ENCODE data around the gene UNK. TPM values are rescaled to one million over a fixed set of nuclear protein-coding genes. Genes with fewer than 3 reads are reported as not detected.
"Not testable (repeated sequence)": the region's sequence is repeated elsewhere in the genome, so short reads cannot be mapped to it uniquely, and the experiment has no call there.

UNK gene
- total RNA-seq, 2 experiments from 2014 or later = 37.4 to 39.8 TPM

DNA sequence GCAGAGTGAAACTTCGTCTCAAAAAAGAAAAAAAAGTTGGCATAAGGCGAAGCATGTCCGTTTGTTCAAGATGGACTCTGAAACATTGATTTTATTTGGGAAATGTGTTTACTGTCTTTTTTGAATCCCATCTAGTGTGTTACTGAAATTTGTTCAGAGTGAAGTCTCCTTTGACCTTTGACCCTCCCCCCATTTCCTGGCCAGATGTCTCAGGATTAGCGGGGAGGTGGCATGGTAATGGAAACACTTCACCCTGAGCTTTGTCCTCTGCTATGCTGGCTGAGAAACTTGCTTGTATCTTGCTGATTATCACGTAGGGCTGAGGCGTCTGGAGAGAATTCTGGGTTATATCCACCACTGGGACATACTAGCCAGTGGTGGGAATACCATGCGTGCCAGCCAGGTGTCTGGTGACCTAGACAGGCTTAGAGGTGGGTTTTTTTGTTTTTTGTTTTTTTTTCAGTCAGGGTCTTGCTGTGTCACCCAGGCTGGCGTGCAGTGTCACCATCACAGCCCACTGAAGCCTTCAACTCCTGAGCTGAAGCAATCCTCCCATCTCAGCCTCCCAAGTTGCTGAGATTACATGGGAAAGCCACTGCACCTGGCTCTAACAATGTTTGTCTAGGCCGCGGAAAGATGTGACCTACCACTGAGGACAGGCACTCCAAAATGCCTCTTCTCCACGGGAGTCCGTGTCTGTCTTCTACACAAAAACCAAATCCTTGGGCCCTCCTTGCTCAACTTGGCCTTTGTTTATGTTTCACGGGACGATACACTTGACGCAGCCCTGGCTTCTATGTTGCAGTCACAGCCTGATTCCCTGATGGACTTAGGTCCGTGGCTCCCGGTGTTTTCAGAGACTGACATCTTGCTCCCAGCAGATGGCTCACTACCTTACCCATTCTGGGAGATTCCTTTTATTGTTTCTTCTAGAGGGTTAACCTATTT, 13.0 kb upstream of the UNK start:
- H3K9me3 Mint-ChIP-seq = no peaks in the 10 kb centered on the region
- peaks cover 10% of the 10 kb centered on the region for H3K36me3 Mint-ChIP-seq
- peaks cover 9% of the 10 kb centered on the region for H3K4me1 Mint-ChIP-seq
- H3K27ac Mint-ChIP-seq = no peak overlapping the region
- POLR2A ChIA-PET = no interaction called here
- DNase-seq = no peak
- H3K4me3 Mint-ChIP-seq = no peak overlapping the region
- no peak for ATAC-seq (ENCODE audit: low read depth)
- H3K27me3 Mint-ChIP-seq = peaks cover 3% of the 10 kb centered on the region

DNA sequence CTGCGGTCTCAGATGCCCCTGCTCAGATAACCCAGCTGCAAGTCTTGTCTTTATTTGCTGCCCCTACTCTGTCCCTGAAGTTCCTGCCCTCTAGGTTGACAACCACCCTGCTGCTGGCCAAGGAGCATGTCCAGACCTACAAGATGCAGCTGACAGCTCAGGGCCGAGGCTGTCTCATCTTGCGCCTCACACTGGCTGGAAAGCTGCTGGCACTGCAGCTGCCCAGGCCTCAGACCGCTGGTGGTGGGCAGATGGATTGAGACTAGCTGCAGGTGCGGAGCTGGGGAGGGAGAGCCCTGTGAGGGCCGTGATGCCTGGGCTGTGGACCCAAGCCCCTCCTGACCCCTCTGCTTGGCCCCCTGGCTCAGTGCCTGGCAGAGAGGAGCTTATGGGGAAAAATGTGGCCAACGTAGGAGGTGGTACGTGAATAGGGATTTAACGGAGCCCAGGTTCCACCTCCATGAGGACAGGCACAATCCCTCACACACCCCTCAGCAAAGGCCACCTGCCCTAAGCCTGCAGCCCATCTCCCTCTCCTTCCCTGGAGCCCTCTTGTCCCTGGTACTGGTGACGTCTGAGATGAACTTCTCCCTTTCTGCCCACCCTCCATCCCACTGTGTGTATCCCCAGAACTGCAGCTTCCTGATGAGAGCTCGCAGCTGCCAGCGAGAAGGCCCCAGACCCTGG, 11.3 kb upstream of the UNK start:
- H3K9me3 Mint-ChIP-seq = no peaks in the 10 kb centered on the region

DNA sequence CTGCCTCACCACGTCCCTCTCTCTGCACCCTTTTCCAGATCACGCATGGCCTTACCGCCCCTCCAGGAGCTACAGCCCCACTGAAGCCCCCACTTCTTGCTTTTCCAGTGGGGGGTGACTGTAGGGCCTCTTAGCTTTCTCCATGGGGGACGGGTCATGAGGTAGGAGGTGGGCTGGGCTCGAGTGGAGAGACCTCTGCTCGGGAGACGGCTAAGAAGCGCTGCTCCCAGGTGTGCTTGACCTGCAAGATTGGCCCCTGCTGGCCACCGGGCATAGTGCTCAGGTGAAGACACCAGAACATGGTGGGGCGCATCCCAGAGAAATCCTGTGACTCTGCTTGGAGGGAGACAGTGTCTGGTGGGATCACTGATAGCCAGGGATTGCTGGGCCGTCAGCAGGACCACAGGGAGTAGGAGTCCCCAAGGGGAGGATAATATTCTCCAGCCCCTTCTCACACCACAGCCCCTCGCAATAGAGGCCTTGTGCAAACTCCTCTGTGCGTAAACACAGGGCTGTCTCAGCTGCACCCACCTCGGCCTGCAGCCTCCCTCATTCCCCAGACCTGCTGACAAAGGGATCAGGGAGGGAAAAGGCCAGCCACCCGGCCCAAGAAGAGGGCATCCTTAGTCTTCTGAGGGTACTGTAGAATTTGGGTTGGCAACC, 10.7 kb upstream of the UNK start:
- Mint-ChIP-seq H3K27ac (no peak overlapping the region), H3K4me1 (peaks cover 26% of the 10 kb centered on the region)

More for the DNA sequence above, 11.3 kb upstream of the UNK start:
- Mint-ChIP-seq H3K27me3 (no peaks in the 10 kb centered on the region), H3K36me3 (peaks cover 25% of the 10 kb centered on the region), H3K4me3 (no peak overlapping the region), H3K4me1 (peaks cover 22% of the 10 kb centered on the region), H3K27ac (no peak overlapping the region)
- DNase-seq (no peak), ATAC-seq (ENCODE audit: low read depth) (no peak)
- POLR2A ChIA-PET = interaction anchor here (1.4 to 7.8 kb wide), 6 partner anchors 10 to 82 kb away, joined by 5 to 129 read pairs (median 93); partner anchors contain the start of genes GALK1, UNC13D, UNK and WBP2

DNA sequence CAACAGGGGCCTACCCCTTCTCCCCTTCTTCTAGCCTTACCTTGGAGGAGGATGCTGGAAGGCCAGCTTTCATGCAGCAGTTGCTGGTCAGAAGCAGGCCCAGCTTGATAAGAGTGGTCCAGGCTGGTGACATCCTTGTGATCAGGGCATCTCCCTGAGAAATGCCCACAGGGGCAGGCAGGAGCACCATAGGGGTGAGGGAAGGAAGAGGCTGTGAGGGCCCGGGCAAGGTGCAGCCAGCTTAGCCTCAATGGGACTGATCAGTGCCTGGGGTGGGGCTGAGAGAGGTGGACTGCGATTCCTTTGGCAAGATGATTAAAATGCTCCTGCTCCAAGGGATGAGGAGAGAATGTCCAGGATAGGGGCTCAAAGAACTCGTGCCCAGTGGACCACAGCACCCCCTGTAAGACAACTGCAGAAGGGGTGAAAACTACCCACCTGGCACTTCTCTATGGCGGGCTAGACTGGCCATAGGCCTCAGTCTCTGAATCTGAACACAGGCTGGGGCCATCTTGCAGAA, 10.1 kb upstream of the UNK start:
- DNase-seq = peak; percentile 36
- POLR2A ChIA-PET = interaction anchor here (1.2 to 7.8 kb wide), 9 partner anchors 11 to 132 kb away, joined by 3 to 129 read pairs (median 11); partner anchors contain the start of genes GALK1, TRIM65, UNC13D and UNK

More for the DNA sequence above, 10.7 kb upstream of the UNK start:
- POLR2A ChIA-PET = interaction anchor here (1.4 to 7.8 kb wide), 8 partner anchors 11 to 132 kb away, joined by 5 to 129 read pairs (median 38); partner anchors contain the start of genes GALK1, UNC13D, UNK and WBP2
- ATAC-seq (ENCODE audit: low read depth) (no peak), DNase-seq (no peak)
- no peaks in the 10 kb centered on the region for H3K9me3 Mint-ChIP-seq
- no peaks in the 10 kb centered on the region for H3K27me3 Mint-ChIP-seq
- no peak overlapping the region for H3K4me3 Mint-ChIP-seq
- H3K36me3 Mint-ChIP-seq = peaks cover 32% of the 10 kb centered on the region

DNA sequence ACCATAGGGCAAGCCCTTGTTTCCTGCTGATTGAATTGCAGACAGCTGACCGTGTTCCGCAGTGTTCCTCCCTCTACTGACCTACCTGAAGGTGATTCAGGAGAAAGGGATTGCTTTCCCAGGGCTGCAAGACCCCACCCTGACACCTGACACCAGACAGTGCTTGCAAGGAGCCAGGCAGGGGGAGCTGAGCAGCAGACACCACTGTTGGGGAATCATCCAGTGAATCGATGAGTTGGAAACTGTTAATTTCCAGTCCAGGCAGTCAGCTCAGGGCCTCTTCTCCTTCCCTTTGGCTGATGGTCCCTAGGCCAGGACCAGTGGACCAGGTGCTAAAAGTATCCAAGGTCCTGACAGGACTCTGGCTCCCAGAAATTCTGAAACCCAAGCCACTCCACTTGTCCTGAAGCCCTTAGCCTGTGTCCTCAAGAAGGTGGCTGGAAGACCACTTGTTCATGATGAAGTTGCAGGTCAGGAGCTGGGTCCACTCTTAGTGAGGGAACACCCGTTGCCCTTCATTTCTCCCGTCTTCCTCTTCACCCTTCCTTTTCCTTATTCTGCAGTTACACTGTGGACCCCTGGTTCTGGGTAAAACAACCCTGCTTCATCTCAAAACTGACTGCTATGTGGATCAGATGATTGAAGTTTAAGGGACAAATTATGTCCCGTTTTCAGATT, 9.5 kb upstream of the UNK start:
- POLR2A ChIA-PET = interaction anchor here (0.8 to 7.8 kb wide), 11 partner anchors 8 to 131 kb away, joined by 3 to 129 read pairs (median 11); partner anchors contain the start of genes GALK1, TRIM47, TRIM65 and UNC13D
- no peaks in the 10 kb centered on the region for H3K9me3 Mint-ChIP-seq
- peak overlapping the region; percentile 45 for H3K27ac Mint-ChIP-seq
- H3K27me3 Mint-ChIP-seq = no peaks in the 10 kb centered on the region
- peaks cover 30% of the 10 kb centered on the region for H3K4me1 Mint-ChIP-seq
- DNase-seq (peak; percentile 47), ATAC-seq (ENCODE audit: low read depth) (no peak)
- H3K36me3 Mint-ChIP-seq = peaks cover 35% of the 10 kb centered on the region
- no peak overlapping the region for H3K4me3 Mint-ChIP-seq

More for the DNA sequence above, 10.1 kb upstream of the UNK start:
- no peak overlapping the region for H3K27ac Mint-ChIP-seq
- H3K27me3 Mint-ChIP-seq = no peaks in the 10 kb centered on the region
- H3K4me1 Mint-ChIP-seq = peaks cover 26% of the 10 kb centered on the region
- ATAC-seq (ENCODE audit: low read depth) = no peak
- H3K4me3 Mint-ChIP-seq = no peak overlapping the region
- H3K9me3 Mint-ChIP-seq = no peaks in the 10 kb centered on the region
- peaks cover 33% of the 10 kb centered on the region for H3K36me3 Mint-ChIP-seq

DNA sequence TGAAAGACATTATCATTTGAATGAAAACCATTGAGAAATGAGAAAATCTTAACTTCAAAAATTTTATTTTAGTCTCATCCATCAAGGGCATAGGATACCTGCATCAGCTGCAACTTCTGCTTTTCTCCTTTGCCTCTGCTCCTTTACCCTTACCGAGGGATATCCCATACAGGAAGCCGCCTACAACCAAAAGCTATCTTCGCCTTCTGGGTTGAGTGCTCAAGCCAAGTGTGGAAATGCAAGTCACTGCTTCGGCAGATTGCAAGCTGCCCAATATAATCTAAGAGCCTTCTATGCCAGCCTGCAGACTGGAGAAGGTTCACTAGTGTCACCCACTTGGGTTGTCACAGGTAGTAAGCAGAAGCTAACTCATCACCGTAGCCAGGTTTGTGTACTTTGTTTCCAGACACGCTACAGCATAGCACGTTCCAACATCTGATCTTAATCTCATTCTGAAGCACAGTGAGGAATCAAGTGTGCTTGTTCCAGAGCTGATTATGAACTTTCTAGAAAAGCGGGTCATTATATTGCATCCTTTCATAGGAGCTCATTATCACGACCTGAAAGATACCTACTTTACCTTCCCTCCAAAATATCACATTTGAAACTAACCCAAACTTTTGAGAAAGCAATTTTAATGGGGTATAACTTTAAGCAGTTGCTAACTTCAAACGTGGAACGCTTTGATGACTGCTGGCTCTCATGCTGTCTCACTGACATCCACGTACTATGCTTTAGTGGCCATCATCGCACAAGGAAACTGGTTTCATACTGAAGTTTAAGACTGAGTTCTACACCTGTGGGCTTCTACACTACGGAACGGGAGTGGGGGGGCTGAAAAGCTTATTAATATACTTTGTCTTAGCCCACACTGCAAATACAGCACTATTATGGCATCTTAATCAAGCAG, 8.0 kb upstream of the UNK start:
- peak; percentile 31 for DNase-seq
- Mint-ChIP-seq H3K27me3 (no peaks in the 10 kb centered on the region), H3K4me1 (peaks cover 31% of the 10 kb centered on the region), H3K27ac (peak overlapping the region; percentile 61), H3K36me3 (peaks cover 35% of the 10 kb centered on the region), H3K9me3 (no peaks in the 10 kb centered on the region), H3K4me3 (peak overlapping the region; percentile 99)
- POLR2A ChIA-PET = interaction anchor here (0.5 to 7.8 kb wide), 19 partner anchors 9 to 304 kb away, joined by 3 to 129 read pairs (median 6); partner anchors contain the start of genes GALK1, RECQL5, SAP30BP and TRIM47
- ATAC-seq (ENCODE audit: low read depth) = no peak

DNA sequence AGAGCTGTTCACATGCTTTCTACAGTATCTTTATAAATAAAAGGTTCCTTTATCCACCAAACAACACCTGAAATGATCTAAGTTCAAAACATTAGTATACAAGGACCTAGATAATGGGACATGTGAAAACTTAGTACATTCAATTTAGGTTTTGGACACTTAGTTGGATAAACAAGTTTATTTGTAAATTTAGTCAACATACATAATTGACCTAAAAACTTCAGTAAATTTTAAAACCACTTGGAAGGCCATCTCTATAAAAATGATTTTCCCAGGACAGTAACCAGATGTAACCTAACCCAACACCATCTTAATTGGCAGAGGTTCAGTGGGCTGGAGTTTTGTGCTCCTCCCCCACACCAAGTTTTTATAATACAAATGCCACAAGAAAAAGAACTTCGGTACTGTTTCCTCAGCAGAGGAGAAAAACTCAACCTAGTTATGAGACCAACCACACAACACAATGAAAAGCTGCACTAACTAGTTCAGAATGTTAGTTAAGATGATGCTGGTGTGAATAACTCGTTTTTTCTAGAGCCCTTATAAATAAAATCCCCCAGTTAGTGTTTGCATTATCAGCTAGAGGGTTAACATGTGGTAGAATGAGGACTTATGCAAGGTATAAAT, 7.2 kb upstream of the UNK start:
- H3K4me1 Mint-ChIP-seq = peaks cover 31% of the 10 kb centered on the region

DNA sequence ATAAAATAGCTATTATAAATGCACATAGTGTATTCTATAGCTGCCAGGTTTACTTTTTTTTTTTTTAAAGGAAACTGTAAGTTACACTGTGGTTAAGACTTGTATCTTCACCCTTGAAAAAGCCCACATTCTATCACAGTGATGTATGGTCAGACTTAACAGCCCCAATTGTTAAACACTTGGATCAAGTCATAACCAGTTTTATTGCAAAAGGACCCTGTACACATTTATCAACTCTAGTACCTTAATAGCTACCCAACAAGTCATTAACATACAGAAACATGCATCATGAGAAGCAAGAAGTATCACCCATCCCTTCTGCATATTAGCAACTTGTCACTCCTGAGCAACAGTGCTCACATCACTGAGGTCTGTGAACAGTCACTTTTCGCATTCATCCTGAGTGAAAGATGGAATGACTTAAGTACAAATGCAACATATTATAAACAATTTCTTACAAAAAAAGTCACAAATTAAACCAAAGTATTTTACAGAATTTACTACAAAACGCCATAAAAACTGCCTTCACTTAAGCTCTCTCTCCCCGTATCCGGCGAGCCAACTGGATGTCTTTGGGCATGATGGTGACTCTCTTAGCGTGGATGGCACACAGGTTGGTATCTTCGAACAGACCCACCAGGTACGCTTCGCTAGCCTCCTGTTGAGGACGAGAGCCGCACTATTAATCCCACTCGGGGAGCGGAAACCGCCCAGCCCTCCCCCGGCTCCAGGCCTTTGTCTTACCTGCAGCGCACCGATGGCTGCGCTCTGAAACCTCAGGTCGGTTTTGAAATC, 6.3 kb upstream of the UNK start:
- DNase-seq = not testable (repeated sequence)

More for the DNA sequence above, 7.2 kb upstream of the UNK start:
- H3K27me3 Mint-ChIP-seq = no peaks in the 10 kb centered on the region
- H3K27ac Mint-ChIP-seq = peak overlapping the region; percentile 65
- H3K4me3 Mint-ChIP-seq = peak overlapping the region; percentile 99
- peaks cover 35% of the 10 kb centered on the region for H3K36me3 Mint-ChIP-seq
- POLR2A ChIA-PET = interaction anchor here (0.5 to 7.8 kb wide), 15 partner anchors 8 to 194 kb away, joined by 3 to 129 read pairs (median 11); partner anchors contain the start of genes GALK1, RECQL5, SAP30BP and TRIM47
- ATAC-seq (ENCODE audit: low read depth) (no peak), DNase-seq (no peak)
- H3K9me3 Mint-ChIP-seq = no peaks in the 10 kb centered on the region

DNA sequence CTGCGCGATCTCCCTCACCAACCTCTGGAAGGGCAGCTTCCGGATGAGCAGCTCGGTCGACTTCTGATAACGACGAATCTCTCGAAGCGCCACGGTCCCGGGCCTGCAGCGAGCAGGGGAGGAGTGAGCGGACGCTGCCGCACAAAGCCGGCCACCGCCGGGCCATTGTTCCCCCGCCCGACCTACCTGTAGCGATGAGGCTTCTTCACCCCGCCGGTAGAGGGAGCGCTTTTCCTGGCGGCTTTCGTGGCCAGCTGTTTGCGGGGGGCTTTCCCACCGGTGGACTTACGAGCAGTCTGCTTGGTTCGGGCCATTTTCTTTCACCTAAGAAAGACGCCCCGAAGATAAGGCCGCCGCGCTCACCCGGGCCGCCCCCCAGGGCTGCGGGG, 5.8 kb upstream of the UNK start:
- POLR2A ChIA-PET = interaction anchor here (0.6 to 7.8 kb wide), 15 partner anchors 9 to 493 kb away, joined by 3 to 129 read pairs (median 6); partner anchors contain the start of genes GALK1, TRIM47, TRIM65 and UNC13D
- ATAC-seq (ENCODE audit: low read depth) (peak; percentile 4), DNase-seq (no peak)
- H3K9me3 Mint-ChIP-seq = no peaks in the 10 kb centered on the region
- peak overlapping the region; percentile 92 for H3K27ac Mint-ChIP-seq
- H3K36me3 Mint-ChIP-seq = peaks cover 35% of the 10 kb centered on the region
- H3K4me3 Mint-ChIP-seq = peak overlapping the region; percentile 99
- no peaks in the 10 kb centered on the region for H3K27me3 Mint-ChIP-seq
- peaks cover 41% of the 10 kb centered on the region for H3K4me1 Mint-ChIP-seq

More for the DNA sequence above, 6.3 kb upstream of the UNK start:
- peak; percentile 1 for ATAC-seq (ENCODE audit: low read depth)
- Mint-ChIP-seq H3K4me3 (peak overlapping the region; percentile 99), H3K36me3 (peaks cover 35% of the 10 kb centered on the region), H3K27ac (peak overlapping the region; percentile 92), H3K4me1 (peaks cover 35% of the 10 kb centered on the region)
- not testable (repeated sequence) for H3K27me3 Mint-ChIP-seq, H3K9me3 Mint-ChIP-seq
- POLR2A ChIA-PET = interaction anchor here (0.5 to 7.8 kb wide), 17 partner anchors 7 to 493 kb away, joined by 3 to 129 read pairs (median 6); partner anchors contain the start of genes GALK1, TRIM47, TRIM65 and UNC13D

DNA sequence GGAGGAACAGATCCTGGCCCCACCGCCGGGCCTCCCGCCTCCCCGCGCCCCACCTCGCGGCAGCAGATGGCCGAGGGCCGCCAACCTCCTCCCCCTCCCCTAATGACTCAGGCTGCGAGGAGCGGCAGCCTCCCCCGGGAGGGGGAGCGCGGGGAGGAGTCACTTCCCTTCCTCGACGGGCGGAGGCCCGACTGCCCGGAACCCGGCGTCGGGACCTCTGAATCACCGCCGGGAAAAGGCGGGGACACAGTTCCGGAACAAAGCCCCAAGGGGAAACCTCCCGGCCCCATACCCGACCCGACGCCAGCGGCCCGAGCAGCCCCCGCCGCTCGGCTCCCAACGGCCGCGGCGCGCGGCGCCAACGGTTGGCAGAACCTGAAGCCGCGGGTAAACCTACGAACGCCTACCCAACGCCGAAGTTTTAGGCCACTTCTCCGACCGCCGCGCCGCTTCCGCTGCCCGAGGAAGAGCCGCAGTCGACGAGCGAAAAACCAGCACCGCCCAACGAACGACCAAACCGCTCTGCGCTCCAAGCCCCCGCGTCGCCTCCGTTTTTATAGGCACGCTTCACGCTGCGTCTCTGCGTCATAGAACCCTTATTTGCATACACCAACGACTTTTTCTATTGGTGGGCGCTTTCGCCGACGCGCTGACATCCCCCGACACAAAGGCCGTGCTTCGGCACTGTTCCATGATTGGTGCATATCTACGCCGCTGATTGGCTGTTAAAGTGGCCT, 5.2 kb upstream of the UNK start:
- POLR2A ChIA-PET = interaction anchor here (0.6 to 7.8 kb wide), 48 partner anchors 9 to 634 kb away, joined by 3 to 129 read pairs (median 4); partner anchors contain the start of genes FBF1, GALK1, PRPSAP1 and TMEM94
- peaks cover 42% of the 10 kb centered on the region for H3K4me1 Mint-ChIP-seq
- H3K9me3 Mint-ChIP-seq = no peaks in the 10 kb centered on the region
- peak overlapping the region; percentile 99 for H3K27ac Mint-ChIP-seq
- ATAC-seq (ENCODE audit: low read depth) = peak; percentile 76
- H3K36me3 Mint-ChIP-seq = peaks cover 35% of the 10 kb centered on the region
- H3K4me3 Mint-ChIP-seq = peak overlapping the region; percentile 99
- peak; percentile 93 for DNase-seq
- H3K27me3 Mint-ChIP-seq = no peaks in the 10 kb centered on the region
